SK-N-SH (cell line): Measurements from ENCODE around the gene WNK4. TPM values are rescaled to one million over a fixed set of nuclear protein-coding genes. Genes with fewer than 3 reads are reported as not detected.

Source experiments
- CTCF ChIA-PET: fragments of 300-600, 350-600 bp; formaldehyde crosslinking; extraction: SDS; loops from one replicate; lab custom pipeline; 2021; lab: Yijun Ruan, JAX
- POLR2A ChIA-PET: fragments of 350-600 bp; sonication (Branson Sonifier 250); formaldehyde crosslinking; extraction: SDS; loops from one replicate; lab custom pipeline; 2020; ENCODE audit warnings: antibody characterized with exemption, inconsistent platforms; lab: Yijun Ruan, JAX
- DNase-seq: peaks from one replicate; pipeline ENCODE4 v3.0.0; 2012
- H2AFZ ChIP-seq: fragments of 200-600 bp; sonication (generic); 2 replicates; pipeline ENCODE4 v1.8.1; 2016; ENCODE audit warnings: antibody characterized with exemption, mild to moderate bottlenecking, low read depth
- H3F3A ChIP-seq: fragments of 200-600 bp; sonication (generic); replicated peaks from 2 replicates; pipeline ENCODE3; 2016; ENCODE audit warnings: antibody characterized with exemption, mild to moderate bottlenecking; ENCODE audit not compliant: insufficient read depth
- H3K27ac ChIP-seq, 2 experiments: fragments of 200-500 bp in 1 of 2; fragments of 200-600 bp in 1 of 2; sonication (Bioruptor generic) in 1 of 2; sonication (generic), shearing (Covaris generic) in 1 of 2; 2 replicates each; pipeline versions ENCODE4 v1.5.1 to v1.6.1; 2014 to 2016; ENCODE audit warnings: low read depth in 2 of 2, inconsistent platforms in 1 of 2, low read length in 1 of 2, mild to moderate bottlenecking in 1 of 2, mixed read lengths in 1 of 2
- H3K27me3 ChIP-seq: fragments of 200-600 bp; sonication (generic), shearing (Covaris generic); 2 replicates; pipeline ENCODE4 v1.6.1; 2016; ENCODE audit warnings: mixed run types; ENCODE audit not compliant: insufficient read depth
- H3K36me3 ChIP-seq, 2 experiments: fragments of 200-500 bp in 1 of 2; fragments of 200-600 bp in 1 of 2; sonication (Bioruptor generic) in 1 of 2; sonication (generic) in 1 of 2; replicated peaks in 1 of 2; 2 replicates each; pipeline versions ENCODE3 to v1.5.1; 2014 to 2016; ENCODE audit warnings: low read length in 1 of 2, mild to moderate bottlenecking in 1 of 2; ENCODE audit not compliant: insufficient read depth in 2 of 2, control insufficient read depth in 1 of 2
- H3K4me1 ChIP-seq, 2 experiments: fragments of 200-500 bp in 1 of 2; fragments of 200-600 bp in 1 of 2; sonication (Bioruptor generic) in 1 of 2; sonication (generic), shearing (Covaris generic) in 1 of 2; 2 replicates each; pipeline versions ENCODE4 v1.5.1 to v1.6.1; 2014 to 2016; ENCODE audit warnings: low read depth in 1 of 2, low read length in 1 of 2, mixed run types in 1 of 2; ENCODE audit not compliant: insufficient read depth in 2 of 2, control insufficient read depth in 1 of 2
- H3K4me2 ChIP-seq: fragments of 200-600 bp; sonication (generic), shearing (Covaris generic); 2 replicates; pipeline ENCODE4 v1.6.1; 2017; ENCODE audit warnings: mixed run types
- H3K4me3 ChIP-seq, 2 experiments: fragments of 200-500 bp in 1 of 2; fragments of 200-600 bp in 1 of 2; sonication (Bioruptor generic) in 1 of 2; sonication (generic), shearing (Covaris generic) in 1 of 2; 2 replicates each; pipeline versions ENCODE4 v1.5.1 to v1.8.1; 2014 to 2016; ENCODE audit warnings: low read depth in 2 of 2, inconsistent platforms in 1 of 2, low read length in 1 of 2, mild to moderate bottlenecking in 1 of 2, mixed read lengths in 1 of 2, moderate library complexity in 1 of 2
- H3K79me2 ChIP-seq: fragments of 200-600 bp; sonication (generic); 2 replicates; pipeline ENCODE4 v1.8.1; 2017; ENCODE audit warnings: mild to moderate bottlenecking; ENCODE audit not compliant: insufficient read depth
- H3K9ac ChIP-seq: fragments of 200-600 bp; sonication (generic); 2 replicates; pipeline ENCODE4 v1.6.1; 2017; ENCODE audit warnings: mixed run types
- H3K9me2 ChIP-seq: fragments of 200-600 bp; sonication (generic); 2 replicates; pipeline ENCODE4 v1.6.1; 2017; ENCODE audit warnings: mixed run types
- H3K9me3 ChIP-seq: fragments of 200-600 bp; sonication (generic); 2 replicates; pipeline ENCODE4 v1.6.1; 2017; ENCODE audit warnings: mixed run types, mild to moderate bottlenecking, moderate library complexity
- H4K20me1 ChIP-seq: fragments of 200-600 bp; sonication (generic); 2 replicates; pipeline ENCODE4 v1.6.1; 2017; ENCODE audit warnings: mild to moderate bottlenecking, mixed run types; ENCODE audit not compliant: insufficient read depth
- CHD2 ChIP-seq: fragments of 150-350 bp; IDR thresholded peaks from 2 replicates; pipeline ENCODE4 v1.6.1; 2018; ENCODE audit warnings: low read length; ENCODE audit not compliant: partially characterized antibody
- CTCF ChIP-seq: fragments of 200-600 bp; sonication (generic); IDR thresholded peaks from 2 replicates; pipeline ENCODE4 v1.6.1; 2017; ENCODE audit warnings: antibody characterized with exemption, mild to moderate bottlenecking, moderate library complexity
- EZH2phosphoT487 ChIP-seq: fragments of 200-600 bp; sonication (generic); IDR thresholded peaks from 2 replicates; pipeline ENCODE4 v1.6.1; 2017; ENCODE audit warnings: low read depth, mixed run types, mild to moderate bottlenecking, antibody characterized with exemption, moderate library complexity, borderline replicate concordance
- FOSL2 ChIP-seq: IDR thresholded peaks from 2 replicates; pipeline ENCODE4 v1.4.0; 2012; ENCODE audit warnings: low read depth, mild to moderate bottlenecking, moderate library complexity, borderline replicate concordance
- FOXJ3 ChIP-seq: sonication (generic); formaldehyde crosslinking; IDR thresholded peaks from 2 replicates; pipeline ENCODE4 v1.5.1; 2020; ENCODE audit warnings: mild to moderate bottlenecking, missing genetic modification reagents
- FOXM1 ChIP-seq: IDR thresholded peaks from 2 replicates; pipeline ENCODE4 v1.4.0; 2012; ENCODE audit warnings: low read depth, mild to moderate bottlenecking
- GATA2 ChIP-seq: sonication (generic); formaldehyde crosslinking; IDR thresholded peaks from 2 replicates; pipeline ENCODE4 v1.5.0; 2020; ENCODE audit warnings: mild to moderate bottlenecking, missing genetic modification reagents
- MEF2A ChIP-seq: IDR thresholded peaks from 2 replicates; pipeline ENCODE4 v1.4.0; 2012; ENCODE audit warnings: low read depth, borderline replicate concordance
- MXI1 ChIP-seq: IDR thresholded peaks from 2 replicates; pipeline ENCODE4 v1.6.1; 2012; ENCODE audit warnings: mild to moderate bottlenecking, low read depth, low read length, improper control_type of control experiment
- NRF1 ChIP-seq: IDR thresholded peaks from 2 replicates; pipeline ENCODE4 v1.6.1; 2012; ENCODE audit warnings: low read depth, mild to moderate bottlenecking, low read length
- RFX5 ChIP-seq: IDR thresholded peaks from 2 replicates; pipeline ENCODE4 v1.6.1; 2012; ENCODE audit warnings: mild to moderate bottlenecking, improper control_type of control experiment, low read length
- RXRA ChIP-seq: IDR thresholded peaks from 2 replicates; pipeline ENCODE4 v1.4.0; 2012; ENCODE audit warnings: low read depth, mild to moderate bottlenecking, borderline replicate concordance
- SIN3A ChIP-seq: IDR thresholded peaks from 2 replicates; pipeline ENCODE4 v1.6.1; 2012; ENCODE audit warnings: low read depth, mild to moderate bottlenecking, low read length, moderate library complexity, borderline replicate concordance
- TAF1 ChIP-seq: IDR thresholded peaks from 2 replicates; pipeline ENCODE4 v1.6.1; 2012; ENCODE audit warnings: low read depth, mild to moderate bottlenecking, low read length, moderate library complexity, borderline replicate concordance
- TEAD4 ChIP-seq: IDR thresholded peaks from 2 replicates; pipeline ENCODE4 v1.4.0; 2012; ENCODE audit warnings: mild to moderate bottlenecking, borderline replicate concordance; ENCODE audit not compliant: insufficient read depth
- USF1 ChIP-seq: IDR thresholded peaks from 2 replicates; pipeline ENCODE4 v1.4.0; 2012; ENCODE audit warnings: low read depth, borderline replicate concordance
- WGBS: methylation state at CpG from one replicate; pipeline ENCODE4 v1.1.6; 2017; ENCODE audit warnings: low lambda C conversion rate; 5-methylcytosine and 5-hydroxymethylcytosine counted together
- polyA plus RNA-seq, 3 experiments: library from polyadenylated mRNA; depleted of rRNA; stranded (reverse); fragments of >200 nt; gene quantifications; 2 replicates each; pipeline ENCODE4 v1.2.3, GENCODE V29; 2012

WNK4 gene
- polyA plus RNA-seq, 1 of the 3 experiments (the other 2 are of a cell fraction): 12.5 TPM

GRCh38 chr17:42833767-42834422 is 53.5 kb downstream of the WNK4 start:
- Histone ChIP-seq H3K79me2 (peaks cover 52% of the 10 kb centered on the region), H2AFZ (no peak overlapping the region; the same call in 1 of the 2 replicates), H3K9me2 (no peaks in the 10 kb centered on the region), H3K4me3 (peak overlapping the region; percentile 79 to 83), H4K20me1 (no peaks in the 10 kb centered on the region), H3K4me1 (peaks cover 4 to 9% of the 10 kb centered on the region in 2 experiments; a peak in 3 of 4 replicates), H3K27me3 (no peaks in the 10 kb centered on the region), H3F3A (peaks cover 9% of the 10 kb centered on the region), H3K9me3 (no peaks in the 10 kb centered on the region), H3K36me3 (peaks cover 24 to 35% of the 10 kb centered on the region in 2 experiments), H3K9ac (peak overlapping the region; percentile 92), H3K27ac (peak overlapping the region; percentile 74 to 86; a peak in 3 of 4 replicates), H3K4me2 (peak overlapping the region; percentile 98)
- DNase-seq: no peak
- 7% methylated on average over 18 of the region's 18 CpGs for WGBS
- ChIA-PET CTCF (interaction anchor here (1.1 to 4.3 kb wide), 7 partner anchors 10 to 255 kb away, joined by 3 to 33 read pairs (median 14); partner anchors contain the start of genes AOC2, BECN1 and RPL27), POLR2A (interaction anchor here (0.6 to 1.1 kb wide), 4 partner anchors 9 to 165 kb away, joined by 3 to 12 read pairs (median 4); partner anchors contain the start of gene BECN1)
- TF ChIP-seq EZH2phosphoT487 (no peak), FOSL2 (no peak), TAF1 (no peak), RXRA (no peak), MEF2A (no peak), FOXJ3 (no peak), MXI1 (no peak), CHD2 (no peak), USF1 (no peak), TEAD4 (no peak), SIN3A (no peak), NRF1 (no peak), GATA2 (CRISPR knock-in tag) (no peak), FOXM1 (no peak), RFX5 (no peak), CTCF (no peak)
